HG03575 (cell line): ENCODE measurements around the gene C1QBP.
"Not testable (repeated sequence)": the region's sequence is repeated elsewhere in the genome, so short reads cannot be mapped to it uniquely, and the experiment has no call there.

Experiments used
- ATAC-seq: cut with Tn5 transposase; IDR thresholded peaks from one replicate; pipeline ENCODE4 v1.9.1; 2021; ENCODE audit not compliant: unreplicated experiment, insufficient number of reproducible peaks, low FRiP score; ENCODE audit errors: extremely low read depth

C1QBP gene

GRCh38 chr17:5437721-5438317 is 1.1 kb downstream of the C1QBP start:
- ATAC-seq: no peak

GRCh38 chr17:5435781-5436315 is 3.1 kb downstream of the C1QBP start:
- not testable (repeated sequence) for ATAC-seq

- ATAC-seq: no peak
These were observed 4.0 kb downstream of the C1QBP start for GRCh38 chr17:5434984-5435383.

DNA sequence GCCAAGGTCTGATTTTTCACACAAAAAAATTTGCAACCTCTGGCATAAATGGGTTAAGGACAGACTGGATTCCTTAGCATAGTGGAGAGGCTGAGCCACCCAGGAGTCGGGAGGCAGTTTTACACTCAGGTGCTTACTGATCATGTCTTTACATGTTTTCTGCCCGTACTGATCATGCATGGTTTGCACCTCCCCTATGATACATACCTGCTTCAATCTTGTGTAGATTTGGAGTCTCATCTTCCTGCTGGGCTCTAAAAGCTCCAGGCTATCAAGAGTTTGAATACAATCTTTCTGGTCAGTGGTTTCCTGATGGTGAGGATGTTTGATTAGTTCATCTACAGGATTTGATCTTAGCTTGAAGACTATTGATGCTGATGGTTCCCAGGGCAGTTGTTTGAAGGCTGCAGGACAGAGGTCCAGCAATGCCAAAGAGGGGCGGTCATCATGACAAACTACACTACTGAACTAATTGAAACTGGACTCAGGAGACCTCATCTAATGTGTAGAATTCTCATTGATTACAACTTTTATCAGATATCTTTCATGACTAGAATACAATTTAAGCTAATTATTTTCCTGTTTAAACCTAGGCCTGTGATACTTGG is 6.9 kb downstream of the C1QBP start:
- no peak for ATAC-seq

DNA sequence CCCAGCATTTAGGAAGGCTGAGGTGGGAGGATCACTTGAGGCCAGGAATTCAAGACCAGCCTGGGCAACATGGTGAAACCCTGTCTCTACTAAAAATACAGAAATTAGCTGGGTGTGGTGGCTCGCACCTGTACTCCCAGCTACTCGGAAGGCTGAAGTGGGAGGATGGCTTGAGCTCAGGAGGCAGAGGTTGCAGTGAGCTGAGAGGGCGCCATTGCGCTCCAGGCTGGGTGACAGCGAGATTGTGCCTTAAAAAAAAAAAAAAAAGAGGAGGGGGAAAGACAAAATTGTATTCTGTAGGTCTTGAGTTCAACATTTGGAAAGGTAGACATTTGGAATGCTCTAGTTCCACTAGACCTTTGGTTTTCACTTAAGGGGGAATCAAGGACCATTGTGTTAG is 7.7 kb downstream of the C1QBP start:
- ATAC-seq: not testable (repeated sequence)

DNA sequence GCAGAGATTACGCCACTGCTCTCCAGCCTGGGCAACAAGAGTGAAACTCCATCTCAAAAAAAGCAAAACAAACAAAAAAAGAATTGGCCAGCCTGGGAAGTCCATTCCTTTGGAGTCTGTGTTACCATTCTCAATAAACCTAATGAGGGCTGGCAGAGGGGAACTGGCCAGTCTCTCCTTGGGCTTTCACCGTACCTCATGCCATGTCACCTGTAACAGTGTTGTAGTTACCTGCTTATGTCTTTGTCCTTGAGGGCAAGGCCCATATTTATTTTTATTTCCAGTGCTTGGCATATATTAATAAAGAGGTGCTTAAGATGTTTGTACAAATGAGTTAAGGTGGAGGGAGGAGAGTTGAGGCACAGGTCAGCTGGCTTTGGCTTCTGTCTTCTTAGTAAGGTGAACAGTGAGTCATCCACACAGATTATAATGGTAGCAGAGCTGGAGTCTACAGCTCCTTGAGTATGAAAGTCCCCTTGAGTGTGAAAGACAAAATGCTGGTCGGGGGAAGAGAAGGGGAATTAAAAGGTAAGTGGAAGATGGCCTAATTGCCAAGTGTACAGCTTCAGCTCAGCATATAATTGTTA is 8.4 kb downstream of the C1QBP start:
- no peak for ATAC-seq

DNA sequence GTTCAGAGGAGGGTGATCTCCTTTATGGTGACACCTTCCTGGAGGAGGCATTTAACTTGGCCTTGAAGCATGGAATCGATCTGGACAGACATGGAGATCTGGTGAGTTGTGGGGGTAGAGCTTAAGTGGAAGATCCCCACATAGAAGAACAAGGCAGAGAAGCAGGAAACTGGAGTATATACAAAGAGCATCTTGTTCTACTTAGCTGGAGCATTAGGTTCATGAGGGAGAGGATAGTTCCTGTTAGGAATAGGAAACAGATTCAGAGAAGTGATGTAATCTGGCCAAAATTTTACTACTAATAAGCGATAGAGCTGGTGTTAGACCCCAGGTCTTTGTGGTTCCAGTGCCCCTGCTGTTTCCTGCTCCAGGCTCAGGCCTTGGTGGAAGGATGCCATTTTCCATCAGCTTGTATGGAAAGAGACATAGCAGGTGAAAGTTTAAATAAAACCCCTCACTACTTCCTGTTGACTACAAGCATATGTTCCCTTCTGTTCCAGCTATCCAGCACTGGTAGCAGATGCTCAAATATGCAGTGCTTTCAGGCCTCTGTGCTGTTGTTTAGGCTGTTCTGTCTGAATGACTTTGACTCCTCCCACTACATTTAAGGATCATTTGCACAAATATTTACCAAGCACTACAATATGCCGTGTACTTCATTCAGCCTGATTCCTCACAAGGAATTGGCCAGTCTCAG is 9.6 kb downstream of the C1QBP start:
- ATAC-seq: no peak

DNA sequence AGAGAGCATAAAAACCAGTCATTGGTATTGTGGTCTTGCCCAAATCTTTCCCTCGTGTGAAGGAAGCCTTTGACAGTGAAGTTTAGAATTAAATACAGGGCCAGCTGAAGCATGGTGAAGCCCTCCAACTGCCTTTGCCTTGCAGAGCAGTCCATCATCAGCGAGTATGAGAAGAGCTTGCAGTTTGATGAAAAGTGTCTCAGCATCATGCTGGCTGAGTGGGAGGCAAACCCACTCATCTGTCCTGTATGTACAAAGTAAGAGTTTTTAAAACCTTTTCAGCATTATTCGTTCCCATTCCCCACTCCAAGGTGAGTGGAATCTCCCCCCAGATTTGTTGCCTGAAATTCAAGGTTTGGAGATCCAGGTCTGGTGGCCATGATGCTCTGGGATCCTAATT is 13.1 kb downstream of the C1QBP start:
- ATAC-seq: no peak

DNA sequence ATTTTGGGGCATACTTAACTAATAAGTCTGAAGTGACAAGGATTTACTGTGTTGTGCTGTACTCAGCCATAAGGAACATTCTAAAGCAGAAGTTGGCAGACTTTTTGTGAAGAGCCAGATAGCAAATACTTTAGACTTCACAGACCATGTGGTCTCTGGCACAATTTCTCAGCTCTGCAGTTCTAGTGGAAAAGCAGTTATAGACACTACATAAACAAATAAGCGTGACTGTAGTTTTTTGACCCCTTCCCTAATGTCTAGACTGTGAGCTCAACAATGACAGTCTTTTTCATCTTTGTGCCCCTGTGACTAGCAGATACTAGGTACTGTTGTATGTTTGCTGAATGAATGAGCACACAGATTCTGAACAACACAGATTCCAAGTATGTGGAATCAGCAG is 14.0 kb downstream of the C1QBP start:
- ATAC-seq: no peak

DNA sequence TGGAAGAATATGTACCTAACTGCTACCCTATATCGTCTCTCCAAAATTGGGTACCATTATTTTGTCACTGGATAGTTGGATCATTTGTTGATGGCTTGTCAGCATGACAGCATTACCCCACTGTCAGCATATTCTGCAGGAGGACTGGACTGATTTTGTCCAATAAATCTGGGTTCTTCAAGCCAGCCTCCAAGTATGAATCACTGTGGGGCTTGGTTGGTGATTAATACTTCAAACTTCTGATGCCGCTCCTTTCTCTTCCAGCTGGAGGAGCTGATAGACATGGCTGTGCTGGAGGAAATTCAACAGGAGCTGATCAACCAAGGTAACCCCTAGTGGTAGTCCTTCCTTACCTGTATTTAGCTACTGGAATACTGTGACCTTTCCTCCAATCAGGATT is 16.4 kb downstream of the C1QBP start:
- no peak for ATAC-seq

- peak; percentile 8 for ATAC-seq
These were observed 18.8 kb downstream of the C1QBP start, which contains the start of gene RPAIN for GRCh38 chr17:5419959-5420653. Gene RPAIN, plus strand, starts transcription at chr17:5420182. Its CDS starts 29 bp downstream, at chr17:5420211.

GRCh38 chr17:5419356-5419958 is 19.5 kb downstream of the C1QBP start, which contains the start of gene NUP88:
Gene NUP88, minus strand, starts transcription at chr17:5419662. Its CDS starts 12 bp downstream, at chr17:5419650.
- peak; percentile 61 for ATAC-seq

- ATAC-seq: no peak
These were observed 20.0 kb downstream of the C1QBP start for GRCh38 chr17:5418858-5419355.

DNA sequence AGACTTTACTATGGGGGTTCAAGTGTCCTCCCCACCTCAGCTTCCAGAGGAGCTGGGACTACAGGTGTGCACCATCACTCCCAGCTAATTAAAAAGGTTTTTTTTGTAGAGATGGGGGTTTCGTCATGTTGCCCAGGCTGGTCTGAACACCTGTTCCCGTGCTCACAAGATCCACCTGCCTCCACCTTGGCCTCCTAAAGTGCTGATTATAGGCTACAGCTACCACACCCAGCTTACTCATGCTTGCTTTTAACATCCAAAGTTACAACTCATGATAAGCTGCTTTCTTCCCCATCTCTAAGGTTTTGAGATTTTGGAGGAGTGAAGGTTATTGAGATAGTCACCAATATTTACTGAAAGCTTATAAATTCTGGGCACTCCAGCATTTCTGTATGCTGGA is 22.1 kb downstream of the C1QBP start:
- no peak for ATAC-seq

DNA sequence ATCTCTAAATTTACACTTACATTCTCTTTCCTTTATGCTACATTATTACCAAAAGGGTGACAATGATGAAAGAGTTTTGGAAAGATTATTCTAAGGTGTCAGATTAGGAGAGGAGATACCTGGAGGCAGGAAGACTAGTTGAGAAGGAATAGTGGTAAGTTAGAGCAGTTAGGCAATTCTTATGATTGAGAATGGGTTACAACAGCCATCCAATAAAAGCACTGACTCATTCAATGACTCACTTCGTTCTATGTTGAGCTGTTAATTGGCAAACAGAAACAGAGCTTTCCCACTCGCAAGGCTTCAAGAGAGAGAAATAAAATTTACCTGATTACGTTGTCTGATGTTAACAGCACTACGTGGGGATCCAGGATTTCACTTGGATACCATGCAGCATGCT is 25.3 kb downstream of the C1QBP start:
- ATAC-seq: no peak

- ATAC-seq: no peak
These were observed 28.2 kb downstream of the C1QBP start for GRCh38 chr17:5410594-5411272.

- no peak for ATAC-seq
These were observed 30.8 kb downstream of the C1QBP start for GRCh38 chr17:5408186-5408585.

DNA sequence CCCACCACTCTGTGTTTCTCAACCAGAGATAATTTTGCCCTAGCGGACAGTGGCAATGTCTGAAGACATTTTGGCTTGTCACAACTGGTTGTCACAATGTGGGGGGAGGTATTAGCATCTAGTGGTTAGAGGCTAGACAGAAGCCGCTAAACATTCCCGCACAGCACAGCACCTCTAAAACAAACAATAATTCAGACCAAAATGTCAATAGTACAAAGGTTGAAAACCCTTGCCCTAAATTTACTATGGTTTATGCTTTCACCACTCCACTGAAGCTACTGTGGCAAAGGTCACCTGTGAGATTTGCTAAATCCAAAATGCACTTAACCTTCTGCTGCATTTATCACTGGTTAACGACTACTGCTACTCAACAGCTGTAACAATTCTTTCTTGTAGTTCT is 33.6 kb downstream of the C1QBP start:
- no peak for ATAC-seq
